ENCODE measurements around the gene SERPINE1.
"Not testable (repeated sequence)": the region's sequence is repeated elsewhere in the genome, so short reads cannot be mapped to it uniquely, and the experiment has no call there.

Gene SERPINE1

GRCh38 chr7:101121991-101122932 lies 4.6 kb upstream of the SERPINE1 start:
- in situ Hi-C loops (cut with MboI; ENCODE audit: low sequenced_read_pairs) = no loop called here

DNA sequence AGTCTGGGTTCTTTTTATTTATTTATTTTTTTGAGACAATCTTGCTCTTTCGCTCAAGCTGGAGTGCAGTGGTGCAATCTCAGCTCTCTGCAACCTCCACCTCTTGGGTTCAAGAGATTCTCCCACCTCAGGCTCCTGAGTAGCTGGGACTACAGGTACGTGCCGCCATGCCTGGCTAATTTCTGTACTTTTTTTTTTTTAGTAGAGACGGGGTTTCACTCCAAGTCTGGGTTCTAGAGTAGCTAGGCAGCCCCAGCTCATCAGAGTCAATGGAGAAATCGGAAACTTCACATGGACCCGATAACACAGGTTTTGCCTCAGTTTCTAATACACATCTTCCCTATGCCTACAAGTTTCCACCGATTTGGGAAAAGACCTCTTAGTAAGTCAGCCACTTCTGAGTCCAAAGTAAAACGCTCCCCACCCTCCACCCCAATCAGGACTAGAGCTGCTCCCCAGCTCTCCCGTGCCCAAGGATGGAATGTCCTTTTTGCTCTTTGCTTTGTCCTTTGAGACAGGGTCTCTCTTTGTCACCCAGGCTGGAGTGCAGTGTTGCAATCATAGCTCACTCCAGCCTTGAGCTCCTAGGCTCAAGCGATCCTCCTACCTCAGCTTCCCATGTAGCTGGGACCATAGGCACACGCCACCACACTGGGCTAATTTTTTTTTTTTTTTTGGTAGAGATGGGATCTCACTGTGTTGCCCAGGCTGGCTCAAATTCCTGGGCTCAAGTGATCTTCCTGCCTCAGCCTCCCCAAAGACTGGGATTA lies 3.8 kb upstream of the SERPINE1 start:
- in situ Hi-C loops (cut with MboI; ENCODE audit: low sequenced_read_pairs) = no loop called here

- in situ Hi-C loops (cut with MboI; ENCODE audit: low sequenced_read_pairs) = no loop called here
Observed at GRCh38 chr7:101123703-101124068, 3.2 kb upstream of the SERPINE1 start.

DNA sequence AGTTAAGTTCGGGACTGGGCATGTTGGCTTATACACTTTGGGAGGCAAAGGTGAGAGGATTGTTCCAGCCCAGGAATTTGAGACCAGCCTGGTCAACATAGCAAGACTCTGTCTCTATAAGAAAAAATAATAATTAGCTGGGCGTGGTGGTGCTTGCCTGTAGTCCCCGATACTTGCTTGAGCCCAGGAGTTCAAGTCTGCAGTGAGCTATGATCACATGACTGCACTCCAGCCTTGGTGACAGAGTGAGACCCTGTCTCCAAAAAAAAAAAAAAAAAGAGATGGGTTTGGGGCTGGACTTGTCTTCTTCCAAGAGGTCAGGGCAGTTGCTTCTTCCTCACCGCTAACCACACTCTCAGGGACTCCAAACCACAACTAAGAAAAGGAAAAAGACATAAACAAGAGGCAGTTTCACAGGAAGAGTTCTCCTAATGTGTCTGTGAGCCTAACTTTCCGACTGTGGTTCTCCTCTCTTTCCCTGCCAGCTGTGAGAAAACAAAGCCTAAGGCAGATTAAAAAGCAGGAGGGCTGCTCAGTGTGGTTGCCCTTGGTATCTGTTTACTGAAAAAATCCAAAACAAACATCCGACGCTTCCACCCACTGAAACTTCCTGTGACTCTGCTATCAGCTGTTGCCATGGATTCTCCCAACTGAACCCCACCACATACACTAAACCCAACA lies 2.4 kb upstream of the SERPINE1 start:
- in situ Hi-C loops (cut with MboI; ENCODE audit: low sequenced_read_pairs) = no loop called here

- in situ Hi-C loops (cut with MboI; ENCODE audit: low sequenced_read_pairs) = no loop called here
Observed at GRCh38 chr7:101125989-101126650, 784 bp upstream of the SERPINE1 start.

GRCh38 chr7:101127460-101128039 lies 646 bp downstream of the SERPINE1 start:
- in situ Hi-C loops (cut with MboI; ENCODE audit: low sequenced_read_pairs) = no loop called here

GRCh38 chr7:101128040-101128834 lies 1.3 kb downstream of the SERPINE1 start:
- in situ Hi-C loops (cut with MboI; ENCODE audit: low sequenced_read_pairs) = no loop called here

DNA sequence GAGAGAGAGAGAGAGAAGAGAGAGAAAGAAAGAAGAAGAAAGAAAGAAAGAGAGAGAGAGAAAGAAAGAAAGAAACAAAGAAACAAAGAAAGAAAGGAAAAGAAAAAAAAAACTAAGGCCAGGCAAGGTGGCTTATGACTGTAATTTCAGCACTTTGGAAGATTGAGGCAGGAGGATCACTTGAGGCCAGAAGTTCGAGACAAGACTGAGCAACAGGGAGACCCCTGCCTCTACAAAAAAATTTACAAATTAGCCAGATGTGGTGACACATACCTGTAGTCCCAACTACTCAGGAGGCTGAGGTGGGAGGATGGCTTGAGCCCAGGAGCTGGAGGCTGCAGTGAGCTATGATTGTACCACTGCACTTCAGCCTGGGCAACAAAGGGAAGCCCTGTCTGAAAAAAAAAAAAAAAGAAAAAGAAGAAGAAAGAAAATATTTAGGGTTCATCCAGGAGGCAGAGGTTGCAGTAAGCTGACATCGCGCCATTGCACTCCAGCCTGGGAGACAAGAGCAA lies 2.8 kb downstream of the SERPINE1 start:
- in situ Hi-C loops (cut with MboI; ENCODE audit: low sequenced_read_pairs) = no loop called here

- in situ Hi-C loops (cut with MboI; ENCODE audit: low sequenced_read_pairs) = not testable (repeated sequence)
Observed at GRCh38 chr7:101132626-101133600, 6.0 kb downstream of the SERPINE1 start.

GRCh38 chr7:101133621-101134398 lies 6.9 kb downstream of the SERPINE1 start:
- in situ Hi-C loops (cut with MboI; ENCODE audit: low sequenced_read_pairs) = no loop called here

DNA sequence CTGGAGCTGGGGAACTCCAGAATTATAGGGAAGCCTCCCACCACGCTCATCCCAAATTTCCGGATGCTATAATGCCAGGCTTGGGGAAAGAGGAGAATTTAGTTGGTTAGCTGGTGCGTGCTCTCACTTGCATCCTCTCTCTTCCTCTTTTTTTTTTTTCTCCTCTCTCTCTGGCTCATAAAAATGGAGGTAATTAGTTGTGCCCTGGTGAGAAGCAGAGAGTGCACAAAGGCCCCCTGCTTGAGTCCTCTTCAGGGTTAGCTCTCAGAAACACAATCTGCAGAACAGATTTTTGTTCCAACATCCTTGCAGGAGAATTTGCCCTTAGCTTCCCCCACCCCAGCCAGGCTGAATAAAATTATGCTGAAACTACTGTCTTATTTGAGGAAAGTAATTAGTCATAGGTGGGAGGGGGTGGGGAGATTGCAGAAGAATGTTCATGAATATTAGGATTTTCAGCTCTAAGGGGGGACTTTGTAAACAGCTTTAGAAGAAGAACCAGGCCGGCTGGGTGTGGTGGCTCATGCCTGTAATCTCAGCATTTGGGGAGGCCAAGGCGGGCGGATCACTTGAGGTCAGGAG lies 7.6 kb downstream of the SERPINE1 start:
- in situ Hi-C loops (cut with MboI; ENCODE audit: low sequenced_read_pairs) = no loop called here

- in situ Hi-C loops (cut with MboI; ENCODE audit: low sequenced_read_pairs) = no loop called here
Observed at GRCh38 chr7:101137651-101138212, 10.8 kb downstream of the SERPINE1 start.

DNA sequence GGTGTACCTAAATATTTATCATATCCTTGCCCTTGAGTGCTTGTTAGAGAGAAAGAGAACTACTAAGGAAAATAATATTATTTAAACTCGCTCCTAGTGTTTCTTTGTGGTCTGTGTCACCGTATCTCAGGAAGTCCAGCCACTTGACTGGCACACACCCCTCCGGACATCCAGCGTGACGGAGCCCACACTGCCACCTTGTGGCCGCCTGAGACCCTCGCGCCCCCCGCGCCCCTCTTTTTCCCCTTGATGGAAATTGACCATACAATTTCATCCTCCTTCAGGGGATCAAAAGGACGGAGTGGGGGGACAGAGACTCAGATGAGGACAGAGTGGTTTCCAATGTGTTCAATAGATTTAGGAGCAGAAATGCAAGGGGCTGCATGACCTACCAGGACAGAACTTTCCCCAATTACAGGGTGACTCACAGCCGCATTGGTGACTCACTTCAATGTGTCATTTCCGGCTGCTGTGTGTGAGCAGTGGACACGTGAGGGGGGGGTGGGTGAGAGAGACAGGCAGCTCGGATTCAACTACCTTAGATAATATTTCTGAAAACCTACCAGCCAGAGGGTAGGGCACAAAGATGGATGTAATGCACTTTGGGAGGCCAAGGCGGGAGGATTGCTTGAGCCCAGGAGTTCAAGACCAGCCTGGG lies 11.4 kb downstream of the SERPINE1 start:
- in situ Hi-C loops (cut with MboI; ENCODE audit: low sequenced_read_pairs) = no loop called here

- in situ Hi-C loops (cut with MboI; ENCODE audit: low sequenced_read_pairs) = no loop called here
Observed at GRCh38 chr7:101140339-101140699, 13.4 kb downstream of the SERPINE1 start.

DNA sequence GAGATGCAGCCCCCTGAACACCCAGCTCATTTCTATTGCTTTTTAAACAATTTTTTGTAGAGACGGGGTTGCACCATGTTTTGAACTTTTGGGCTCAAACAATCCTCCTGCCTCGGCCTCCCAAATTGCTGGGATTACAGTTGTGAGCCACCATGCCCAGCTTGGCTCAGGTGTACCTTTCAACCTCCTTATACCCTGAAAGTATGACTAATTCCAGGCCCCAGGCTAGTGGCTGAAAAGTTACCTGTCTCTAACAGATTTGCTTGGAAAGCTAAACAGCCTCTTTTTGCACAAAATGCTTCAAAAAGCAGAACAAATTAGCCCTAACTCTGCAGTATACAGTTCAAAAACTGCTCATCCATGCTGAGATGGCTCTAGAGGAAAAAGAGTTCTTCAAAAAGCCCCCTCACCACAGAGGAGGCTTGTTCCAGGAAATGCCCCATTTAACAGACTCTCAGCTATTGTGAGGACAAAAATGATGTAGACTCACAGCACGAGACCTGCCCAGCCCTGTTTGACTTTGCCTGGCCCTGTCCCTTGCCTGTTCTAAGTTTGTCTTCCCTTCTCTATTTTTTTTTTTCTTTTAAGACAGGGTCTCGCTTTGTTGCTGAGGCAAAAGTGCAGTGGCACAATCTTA lies 14.0 kb downstream of the SERPINE1 start:
- in situ Hi-C loops (cut with MboI; ENCODE audit: low sequenced_read_pairs) = no loop called here
